IMR-90 (cell line): Measurements from ENCODE around the gene TESK2. TPM values are rescaled to one million over a fixed set of nuclear protein-coding genes. Genes with fewer than 3 reads are reported as not detected.
A peak's percentile ranks its signal among the peaks of the same experiment; 100 is the strongest.

Source experiments
- ATAC-seq: fragments of 200-7000 bp; cut with Tn5 transposase; 2 replicates; pipeline ENCODE4 v1.9.1; 2020; ENCODE audit warnings: low read depth, mild to moderate bottlenecking, moderate library complexity
- BruUV-seq: library from RNA; stranded (reverse); fragments of 400-500 nt; replicated peaks from 2 replicates; lab custom pipeline; 2021; lab: Mats Ljungman, UMichigan
- CTCF ChIA-PET: fragments of 300-600 bp; formaldehyde crosslinking; extraction: SDS; loops from one replicate; lab custom pipeline; 2021; ENCODE audit warnings: antibody characterized with exemption; lab: Yijun Ruan, JAX
- POLR2A ChIA-PET: fragments of 300-600 bp; sonication (Branson Sonifier 250); formaldehyde crosslinking; loops from one replicate; lab custom pipeline; 2022; ENCODE audit warnings: antibody characterized with exemption; ENCODE audit not compliant: unreplicated experiment; lab: Charles Lee
- DNase-seq: peaks from one replicate; pipeline ENCODE4 v3.0.0; 2013
- H2AFZ ChIP-seq: replicated peaks from 2 replicates; pipeline ENCODE3; 2013; ENCODE audit warnings: low read length, mild to moderate bottlenecking; ENCODE audit not compliant: poor library complexity
- H2AK5ac ChIP-seq: 2 replicates; pipeline ENCODE4 v1.6.1; 2013; ENCODE audit warnings: low read depth, low read length, inconsistent platforms
- H2AK9ac ChIP-seq: replicated peaks from 2 replicates; pipeline ENCODE3; 2013; ENCODE audit warnings: mild to moderate bottlenecking, low read depth, low read length, moderate library complexity; ENCODE audit not compliant: poor library complexity
- H2BK120ac ChIP-seq: 2 replicates; pipeline ENCODE4 v1.6.1; 2013; ENCODE audit warnings: low read depth, low read length, inconsistent platforms
- H2BK15ac ChIP-seq: 3 replicates; pipeline ENCODE4 v1.6.1; 2013; ENCODE audit warnings: low read depth, low read length, inconsistent platforms
- H2BK20ac ChIP-seq: 2 replicates; pipeline ENCODE4 v1.6.1; 2013; ENCODE audit warnings: low read depth, mild to moderate bottlenecking, inconsistent platforms, low read length, moderate library complexity
- H2BK5ac ChIP-seq: 2 replicates; pipeline ENCODE4 v1.6.1; 2013; ENCODE audit warnings: mild to moderate bottlenecking, low read depth, low read length, inconsistent platforms; ENCODE audit not compliant: poor library complexity, severe bottlenecking
- H3K14ac ChIP-seq: replicated peaks from 2 replicates; pipeline ENCODE4 v1.6.1; 2013; ENCODE audit warnings: low read depth, low read length, inconsistent platforms
- H3K18ac ChIP-seq: 2 replicates; pipeline ENCODE4 v1.6.1; 2013; ENCODE audit warnings: low read depth, low read length, control low read depth
- H3K23ac ChIP-seq: 2 replicates; pipeline ENCODE4 v1.6.1; 2013; ENCODE audit warnings: low read depth, low read length, inconsistent platforms
- H3K27ac ChIP-seq: 2 replicates; pipeline ENCODE4 v1.5.1; 2013; ENCODE audit warnings: mild to moderate bottlenecking, control low read depth, low read length; ENCODE audit not compliant: insufficient read depth
- H3K27me3 ChIP-seq: 2 replicates; pipeline ENCODE4 v1.6.1; 2013; ENCODE audit warnings: low read length; ENCODE audit not compliant: control insufficient read depth, insufficient read depth
- H3K36me3 ChIP-seq: 2 replicates; pipeline ENCODE4 v1.6.1; 2013; ENCODE audit warnings: low read length, mixed read lengths; ENCODE audit not compliant: control insufficient read depth, insufficient read depth
- H3K4ac ChIP-seq: 2 replicates; pipeline ENCODE4 v1.6.1; 2013; ENCODE audit warnings: low read depth, low read length, inconsistent platforms
- H3K4me1 ChIP-seq: 2 replicates; pipeline ENCODE4 v1.6.1; 2013; ENCODE audit warnings: low read length, mixed read lengths; ENCODE audit not compliant: control insufficient read depth, insufficient read depth
- H3K4me2 ChIP-seq: 2 replicates; pipeline ENCODE4 v1.6.1; 2013; ENCODE audit warnings: low read depth, mild to moderate bottlenecking, control low read depth, low read length, moderate library complexity
- H3K4me3 ChIP-seq: 2 replicates; pipeline ENCODE4 v1.5.1; 2013; ENCODE audit warnings: low read depth, mild to moderate bottlenecking, control low read depth, low read length, moderate library complexity; ENCODE audit not compliant: insufficient read depth
- H3K56ac ChIP-seq: 2 replicates; pipeline ENCODE4 v1.6.1; 2013; ENCODE audit warnings: low read length, inconsistent platforms; ENCODE audit not compliant: insufficient read depth; ENCODE audit errors: extremely low read depth
- H3K79me1 ChIP-seq, 2 experiments: 2 replicates each; pipeline ENCODE4 v1.6.1; 2013; ENCODE audit warnings: low read length in 2 of 2, inconsistent platforms in 1 of 2, low read depth in 1 of 2
- H3K9ac ChIP-seq: 2 replicates; pipeline ENCODE4 v1.6.1; 2013; ENCODE audit warnings: low read depth, low read length, control low read depth
- H3K9me1 ChIP-seq: 2 replicates; pipeline ENCODE4 v1.6.1; 2013; ENCODE audit warnings: low read length, inconsistent platforms; ENCODE audit not compliant: insufficient read depth
- H3K9me3 ChIP-seq: 2 replicates; pipeline ENCODE4 v1.6.1; 2013; ENCODE audit warnings: low read length; ENCODE audit not compliant: control insufficient read depth, insufficient read depth
- H4K20me1 ChIP-seq: 2 replicates; pipeline ENCODE4 v1.6.1; 2013; ENCODE audit warnings: low read length, inconsistent platforms; ENCODE audit not compliant: insufficient read depth
- H4K5ac ChIP-seq: 2 replicates; pipeline ENCODE4 v1.6.1; 2013; ENCODE audit warnings: mild to moderate bottlenecking, low read depth, low read length, control low read depth
- H4K8ac ChIP-seq, 2 experiments: 2 replicates each; pipeline ENCODE4 v1.6.1; 2013; ENCODE audit warnings: low read depth in 2 of 2, low read length in 2 of 2, control low read depth in 1 of 2, inconsistent platforms in 1 of 2
- H4K91ac ChIP-seq: 2 replicates; pipeline ENCODE4 v1.6.1; 2013; ENCODE audit warnings: low read depth, low read length, inconsistent platforms; ENCODE audit not compliant: insufficient read depth
- CHD1 ChIP-seq: IDR thresholded peaks from 2 replicates; pipeline ENCODE4 v1.6.1; 2012; ENCODE audit warnings: low read depth, low read length, improper control_type of control experiment
- RCOR1 ChIP-seq: IDR thresholded peaks from 2 replicates; pipeline ENCODE4 v1.6.1; 2012; ENCODE audit warnings: mild to moderate bottlenecking, low read length, improper control_type of control experiment; ENCODE audit not compliant: insufficient replicate concordance
- RFX5 ChIP-seq: IDR thresholded peaks from 2 replicates; pipeline ENCODE4 v1.8.0; 2012; ENCODE audit warnings: low read depth, mild to moderate bottlenecking, low read length, moderate library complexity
- WGBS, 2 experiments: methylation state at CpG; one replicate each; pipeline versions ENCODE4 v1.1.5 to v1.1.7; 2013; ENCODE audit warnings: missing lambda C conversion rate in 2 of 2; ENCODE audit not compliant: insufficient read length in 1 of 2; ENCODE audit errors: extremely low coverage in 2 of 2; 5-methylcytosine and 5-hydroxymethylcytosine counted together
- dilution Hi-C: fragments of 300-500 bp; cut with HindIII; formaldehyde crosslinking; loops from one replicate; pipeline ENCODE4 v1.14.3; 2018; ENCODE audit warnings: low sequenced_read_pairs; ENCODE audit not compliant: unreplicated experiment
- in situ Hi-C: fragments of 300-500 bp; cut with MboI; formaldehyde crosslinking; loops from 3 replicates; pipeline ENCODE4 v1.14.3; 2019; ENCODE audit warnings: low sequenced_read_pairs, inconsistent platforms, mixed read lengths
- intact Hi-C: fragments of 100-400 bp; cut with micrococcal nuclease; formaldehyde crosslinking; loops from 2 replicates; pipeline ENCODE4 v1.10.0; 2022
- polyA plus RNA-seq, 3 experiments: library from polyadenylated mRNA; depleted of rRNA; stranded (reverse); fragments of >200 nt; gene quantifications; 2 replicates each; pipeline ENCODE4 v1.2.3, GENCODE V29; 2012; ENCODE audit warnings: low replicate concordance in 1 of 3
- total RNA-seq: library from RNA; depleted of rRNA; stranded (reverse); fragments of >200 nt; gene quantifications from 2 replicates; pipeline ENCODE4 v1.2.3, GENCODE V29; 2012
- TF ChIP-seq, protein P1 (sequence below): fragments of 150-350 bp; IDR thresholded peaks from 2 replicates; pipeline ENCODE4 v1.6.1; 2017; ENCODE audit warnings: mild to moderate bottlenecking, antibody characterized with exemption, low read length, low read depth

Gene TESK2
- total and polyA plus RNA-seq, 2 of the 4 experiments (the other 2 are of a cell fraction), result 0.90 to 1.3 TPM

DNA sequence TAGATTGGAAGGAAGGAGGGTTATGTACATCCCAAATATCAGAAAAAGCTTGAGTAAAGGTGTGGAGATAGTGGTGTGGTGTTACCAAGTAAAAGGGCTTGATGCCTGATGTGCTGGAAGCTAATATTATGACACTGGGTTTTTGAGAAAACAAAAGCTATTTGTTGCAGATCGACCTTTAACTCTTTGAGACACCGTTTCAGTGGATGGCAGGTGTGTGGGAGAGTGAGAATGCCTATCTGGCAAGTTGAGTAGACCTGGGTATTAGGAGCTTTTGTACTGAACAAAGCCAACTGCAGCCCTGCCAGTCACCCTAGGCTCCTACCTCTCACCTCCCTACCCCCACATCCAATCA, 10.5 kb upstream of the TESK2 start (continued):
- TF ChIP-seq, protein P1, sequence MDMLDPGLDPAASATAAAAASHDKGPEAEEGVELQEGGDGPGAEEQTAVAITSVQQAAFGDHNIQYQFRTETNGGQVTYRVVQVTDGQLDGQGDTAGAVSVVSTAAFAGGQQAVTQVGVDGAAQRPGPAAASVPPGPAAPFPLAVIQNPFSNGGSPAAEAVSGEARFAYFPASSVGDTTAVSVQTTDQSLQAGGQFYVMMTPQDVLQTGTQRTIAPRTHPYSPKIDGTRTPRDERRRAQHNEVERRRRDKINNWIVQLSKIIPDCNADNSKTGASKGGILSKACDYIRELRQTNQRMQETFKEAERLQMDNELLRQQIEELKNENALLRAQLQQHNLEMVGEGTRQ, result no peak
- no peak for TF ChIP-seq RFX5
- no peak for TF ChIP-seq CHD1

DNA sequence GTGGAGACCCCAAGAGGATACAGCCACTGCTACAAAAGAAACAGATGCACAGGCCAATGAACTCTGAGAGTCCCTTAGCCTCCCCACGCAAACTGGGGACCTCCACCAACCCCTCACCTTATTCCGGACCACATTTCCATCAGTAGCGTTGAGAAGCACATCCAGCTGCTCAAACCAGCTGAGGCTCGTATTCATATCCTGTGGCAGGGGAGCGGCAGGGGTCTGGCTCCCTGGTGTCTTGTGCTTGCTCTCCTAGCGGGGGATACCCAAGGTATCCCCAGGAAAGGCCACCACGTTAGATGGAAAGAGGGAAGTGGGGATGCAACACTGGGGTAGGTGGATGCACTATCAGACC, 8.4 kb upstream of the TESK2 start:
- 0% methylated on average over 1 of the region's 7 CpGs; no CpG with 5 or more reads in 1 of the 2 experiments for WGBS, 2 experiments
- in situ Hi-C loops (no loop called here), dilution Hi-C loops (no loop called here), intact Hi-C loops (no loop called here)
- H3K4me3 ChIP-seq, result peak overlapping the region; percentile 53
- no peak for TF ChIP-seq RFX5
- peak; percentile 13 for TF ChIP-seq RCOR1
- peaks cover 6 to 13% of the 10 kb centered on the region in 2 experiments; a peak in 2 of 4 replicates for H3K79me1 ChIP-seq
- H3K9me1 ChIP-seq, result peaks cover 3% of the 10 kb centered on the region; the same call in 1 of the 2 replicates
- H2BK120ac ChIP-seq, result no peak overlapping the region
- no peak overlapping the region; the same call in 1 of the 2 replicates for H4K5ac ChIP-seq
- no peaks in the 10 kb centered on the region for H4K20me1 ChIP-seq
- no peak overlapping the region for H2BK5ac ChIP-seq
- H3K4me2 ChIP-seq, result peak overlapping the region; percentile 77
- ChIA-PET CTCF (interaction anchor here (0.9 kb wide), 1 partner anchor 70 kb away, joined by 3 read pairs; no protein-coding TSS in a partner anchor), POLR2A (no interaction called here)
- H2BK20ac ChIP-seq, result no peak overlapping the region
- no TSS peak for BruUV-seq
- peak overlapping the region; percentile 0; the same call in 1 of the 2 replicates for H3K27ac ChIP-seq
- peak overlapping the region; percentile 45; the same call in 1 of the 2 replicates for H3K14ac ChIP-seq
- no peak overlapping the region for H3K56ac ChIP-seq
- H3K9ac ChIP-seq, result peak overlapping the region; percentile 40
- peak overlapping the region; percentile 42; the same call in 1 of the 2 replicates for H3K4ac ChIP-seq
- H2AK5ac ChIP-seq, result peak overlapping the region; percentile 37
- H3K27me3 ChIP-seq, result no peaks in the 10 kb centered on the region
- no peaks in the 10 kb centered on the region for H3K36me3 ChIP-seq
- ATAC-seq, result no peak
- H4K8ac ChIP-seq, result peak overlapping the region; percentile 51 to 86; a peak in 3 of 4 replicates
- no peaks in the 10 kb centered on the region for H3K9me3 ChIP-seq
- H2BK15ac ChIP-seq, result no peak overlapping the region
- H3K23ac ChIP-seq, result peak overlapping the region; percentile 55; the same call in 1 of the 2 replicates
- DNase-seq, result no peak
- no peaks in the 10 kb centered on the region; the same call in 1 of the 2 replicates for H3K4me1 ChIP-seq
- peak overlapping the region; percentile 80 for H2AK9ac ChIP-seq
- peak overlapping the region; percentile 35; the same call in 1 of the 2 replicates for H4K91ac ChIP-seq
- peak overlapping the region; percentile 99 for H2AFZ ChIP-seq
- H3K18ac ChIP-seq, result no peak overlapping the region
